ENCODE results near the gene PLEKHH1. TPM values are rescaled to one million over a fixed set of nuclear protein-coding genes. Genes with fewer than 3 reads are reported as not detected.
A peak's percentile ranks its signal among the peaks of the same experiment; 100 is the strongest.

Gene PLEKHH1
- total and polyA plus RNA-seq, 9 of the 15 experiments (the other 6 are each of a cell fraction or from before 2014, with no cell fraction given): 0.76 to 5.9 (median 2.9) TPM

DNA sequence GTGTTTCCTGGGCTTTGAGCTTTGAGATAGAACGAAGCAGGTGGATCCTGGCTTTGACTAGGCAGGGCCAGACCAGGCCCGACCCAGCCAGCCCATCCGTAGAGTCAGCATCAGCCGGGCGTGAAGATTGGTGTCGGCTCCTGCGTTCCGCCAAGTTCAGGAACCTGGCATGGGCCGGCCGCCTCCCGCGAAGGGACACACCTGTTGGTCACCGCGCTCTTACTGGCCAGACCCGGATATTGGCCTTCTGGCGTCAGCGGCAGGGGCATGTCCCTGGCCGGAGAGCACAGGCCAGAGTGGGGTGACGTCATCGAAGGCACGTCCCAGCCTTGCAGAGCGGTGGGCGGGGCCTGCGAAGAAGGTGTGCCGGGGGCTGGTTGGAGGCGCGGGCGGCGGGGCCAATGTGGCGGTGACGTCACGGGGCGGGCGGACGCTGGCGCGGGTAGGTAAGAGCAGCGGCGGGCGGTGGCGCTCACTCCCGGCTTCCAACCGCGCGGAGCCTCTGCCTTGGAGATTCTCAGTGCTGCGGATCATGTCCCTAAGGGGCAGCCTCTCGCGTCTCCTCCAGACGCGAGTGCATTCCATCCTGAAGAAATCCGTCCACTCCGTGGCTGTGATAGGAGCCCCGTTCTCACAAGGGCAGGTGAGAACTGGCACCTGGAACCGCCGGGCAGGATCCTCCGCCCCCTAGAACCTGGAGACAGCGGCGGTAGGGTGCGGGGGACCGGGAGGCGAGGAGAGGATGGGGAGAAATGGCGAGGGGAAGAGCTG lies 86.5 kb downstream of the PLEKHH1 start, which contains the start of gene ARG2 (continued):
- TF ChIP-seq MEF2A (IDR thresholded peaks at IDR 0.05; ENCODE audit: control insufficient read depth, low read depth, low read length): no peak
- no peak; the same call in 1 of the 2 replicates for TF ChIP-seq FOXP1 (CRISPR knock-in tag; IDR thresholded peaks at IDR 0.05)
- no peak for TF ChIP-seq FOXK1 (CRISPR knock-in tag; IDR thresholded peaks at IDR 0.05; ENCODE audit: borderline replicate concordance)
- no peak for TF ChIP-seq NFIC (IDR thresholded peaks at IDR 0.05)
- no peak for TF ChIP-seq HNRNPH1 (optimal IDR thresholded peaks at IDR 0.05; ENCODE audit: low read depth, low read length)
- TF ChIP-seq, protein P1, sequence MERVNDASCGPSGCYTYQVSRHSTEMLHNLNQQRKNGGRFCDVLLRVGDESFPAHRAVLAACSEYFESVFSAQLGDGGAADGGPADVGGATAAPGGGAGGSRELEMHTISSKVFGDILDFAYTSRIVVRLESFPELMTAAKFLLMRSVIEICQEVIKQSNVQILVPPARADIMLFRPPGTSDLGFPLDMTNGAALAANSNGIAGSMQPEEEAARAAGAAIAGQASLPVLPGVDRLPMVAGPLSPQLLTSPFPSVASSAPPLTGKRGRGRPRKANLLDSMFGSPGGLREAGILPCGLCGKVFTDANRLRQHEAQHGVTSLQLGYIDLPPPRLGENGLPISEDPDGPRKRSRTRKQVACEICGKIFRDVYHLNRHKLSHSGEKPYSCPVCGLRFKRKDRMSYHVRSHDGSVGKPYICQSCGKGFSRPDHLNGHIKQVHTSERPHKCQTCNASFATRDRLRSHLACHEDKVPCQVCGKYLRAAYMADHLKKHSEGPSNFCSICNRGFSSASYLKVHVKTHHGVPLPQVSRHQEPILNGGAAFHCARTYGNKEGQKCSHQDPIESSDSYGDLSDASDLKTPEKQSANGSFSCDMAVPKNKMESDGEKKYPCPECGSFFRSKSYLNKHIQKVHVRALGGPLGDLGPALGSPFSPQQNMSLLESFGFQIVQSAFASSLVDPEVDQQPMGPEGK (CRISPR knock-in tag; IDR thresholded peaks at IDR 0.05; ENCODE audit: borderline replicate concordance): no peak
- TF ChIP-seq E2F5 (CRISPR knock-in tag; IDR thresholded peaks at IDR 0.05): peak; percentile 19; the same call in 1 of the 2 replicates
- TF ChIP-seq PTTG1 (tag; IDR thresholded peaks at IDR 0.05; ENCODE audit: low read depth): no peak
- no peak for TF ChIP-seq RHOXF2B (CRISPR knock-in tag; conservative IDR thresholded peaks at IDR 0.05)
- peak; percentile 63 for TF ChIP-seq POLR2B (IDR thresholded peaks at IDR 0.05; ENCODE audit: low read depth, partially characterized antibody)
- TF ChIP-seq HNRNPL (IDR thresholded peaks at IDR 0.05; ENCODE audit: low read depth, low read length): no peak
- peak; percentile 54 for TF ChIP-seq MAX (CRISPR knock-in tag; IDR thresholded peaks at IDR 0.05)
- TF ChIP-seq ZNF174 (CRISPR knock-in tag; IDR thresholded peaks at IDR 0.05): no peak
- TF ChIP-seq TSHZ1 (CRISPR knock-in tag; IDR thresholded peaks at IDR 0.05): no peak
- TF ChIP-seq ZNF57 (CRISPR knock-in tag; IDR thresholded peaks at IDR 0.05): no peak
- no peak for TF ChIP-seq ZNF79 (CRISPR knock-in tag; IDR thresholded peaks at IDR 0.05; ENCODE audit: low read depth)
- TF ChIP-seq, protein P2, sequence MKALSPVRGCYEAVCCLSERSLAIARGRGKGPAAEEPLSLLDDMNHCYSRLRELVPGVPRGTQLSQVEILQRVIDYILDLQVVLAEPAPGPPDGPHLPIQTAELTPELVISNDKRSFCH (CRISPR knock-in tag; IDR thresholded peaks at IDR 0.05): no peak
- TF ChIP-seq, protein P2 (tag; IDR thresholded peaks at IDR 0.05): no peak
- TF ChIP-seq ZNF347 (CRISPR knock-in tag; IDR thresholded peaks at IDR 0.05; ENCODE audit: low read depth): no peak
- TF ChIP-seq CHD2 (IDR thresholded peaks at IDR 0.05; ENCODE audit: low read depth, low read length): no peak
- TF ChIP-seq TBP (optimal IDR thresholded peaks at IDR 0.05; ENCODE audit: low read depth, low read length): peak; percentile 88
- TF ChIP-seq ATF1 (CRISPR knock-in tag; IDR thresholded peaks at IDR 0.05): peak; percentile 74
- peak; percentile 99 for TF ChIP-seq ATF1 (tag; IDR thresholded peaks at IDR 0.05)

Data from K562 (cell line).